GM19035 (cell line): ENCODE results near the gene RASIP1.
"Not testable (repeated sequence)": the region's sequence is repeated elsewhere in the genome, so short reads cannot be mapped to it uniquely, and the experiment has no call there.

Experiments used
- ATAC-seq: cut with Tn5 transposase; IDR thresholded peaks from one replicate; pipeline ENCODE4 v1.9.1; 2021; ENCODE audit not compliant: unreplicated experiment

The RASIP1 gene, protein sequence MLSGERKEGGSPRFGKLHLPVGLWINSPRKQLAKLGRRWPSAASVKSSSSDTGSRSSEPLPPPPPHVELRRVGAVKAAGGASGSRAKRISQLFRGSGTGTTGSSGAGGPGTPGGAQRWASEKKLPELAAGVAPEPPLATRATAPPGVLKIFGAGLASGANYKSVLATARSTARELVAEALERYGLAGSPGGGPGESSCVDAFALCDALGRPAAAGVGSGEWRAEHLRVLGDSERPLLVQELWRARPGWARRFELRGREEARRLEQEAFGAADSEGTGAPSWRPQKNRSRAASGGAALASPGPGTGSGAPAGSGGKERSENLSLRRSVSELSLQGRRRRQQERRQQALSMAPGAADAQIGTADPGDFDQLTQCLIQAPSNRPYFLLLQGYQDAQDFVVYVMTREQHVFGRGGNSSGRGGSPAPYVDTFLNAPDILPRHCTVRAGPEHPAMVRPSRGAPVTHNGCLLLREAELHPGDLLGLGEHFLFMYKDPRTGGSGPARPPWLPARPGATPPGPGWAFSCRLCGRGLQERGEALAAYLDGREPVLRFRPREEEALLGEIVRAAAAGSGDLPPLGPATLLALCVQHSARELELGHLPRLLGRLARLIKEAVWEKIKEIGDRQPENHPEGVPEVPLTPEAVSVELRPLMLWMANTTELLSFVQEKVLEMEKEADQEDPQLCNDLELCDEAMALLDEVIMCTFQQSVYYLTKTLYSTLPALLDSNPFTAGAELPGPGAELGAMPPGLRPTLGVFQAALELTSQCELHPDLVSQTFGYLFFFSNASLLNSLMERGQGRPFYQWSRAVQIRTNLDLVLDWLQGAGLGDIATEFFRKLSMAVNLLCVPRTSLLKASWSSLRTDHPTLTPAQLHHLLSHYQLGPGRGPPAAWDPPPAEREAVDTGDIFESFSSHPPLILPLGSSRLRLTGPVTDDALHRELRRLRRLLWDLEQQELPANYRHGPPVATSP

DNA sequence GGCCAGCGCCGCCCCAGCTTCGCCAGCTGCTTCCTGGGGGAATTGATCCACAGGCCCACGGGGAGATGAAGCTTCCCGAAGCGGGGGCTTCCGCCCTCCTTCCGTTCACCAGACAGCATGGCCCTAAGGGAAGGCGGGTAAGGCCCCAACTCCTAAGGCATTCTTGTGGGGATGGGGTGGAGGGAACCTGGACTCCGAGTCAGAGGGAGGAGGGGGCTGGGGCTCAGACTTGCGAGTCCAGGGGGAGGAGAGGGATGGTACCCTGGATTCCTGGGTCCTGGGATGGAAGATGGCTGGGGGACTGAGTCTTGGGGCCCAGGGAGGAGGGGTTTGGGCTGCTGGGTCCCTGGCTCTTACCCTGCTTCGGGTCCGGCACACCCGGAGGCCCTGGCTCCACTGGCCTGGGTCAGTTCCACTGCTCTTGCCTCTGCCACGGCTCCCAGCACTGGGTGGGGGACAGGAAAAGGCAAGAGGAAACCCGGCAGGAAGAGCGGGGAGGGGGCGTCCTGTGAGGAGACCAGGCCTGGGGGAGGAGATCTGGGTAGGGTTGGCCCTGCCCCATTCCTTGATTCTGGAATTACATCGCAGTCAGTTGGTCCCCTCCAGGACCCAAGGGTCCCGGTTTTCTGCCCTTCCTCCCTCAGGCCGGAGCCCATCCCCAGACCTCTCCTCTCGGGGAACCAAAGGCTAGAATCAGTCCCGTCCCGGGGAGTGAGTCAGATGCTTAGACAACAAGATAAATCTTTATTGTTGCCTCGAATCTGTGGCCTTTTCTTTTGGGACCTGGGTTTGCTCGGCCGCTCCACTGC is at the start of gene RASIP1:
TSS of gene RASIP1 (minus strand) at position 447 of the 809 bp plus-strand sequence. CDS start at position 119, 328 bp downstream.
- ATAC-seq: no peak

DNA sequence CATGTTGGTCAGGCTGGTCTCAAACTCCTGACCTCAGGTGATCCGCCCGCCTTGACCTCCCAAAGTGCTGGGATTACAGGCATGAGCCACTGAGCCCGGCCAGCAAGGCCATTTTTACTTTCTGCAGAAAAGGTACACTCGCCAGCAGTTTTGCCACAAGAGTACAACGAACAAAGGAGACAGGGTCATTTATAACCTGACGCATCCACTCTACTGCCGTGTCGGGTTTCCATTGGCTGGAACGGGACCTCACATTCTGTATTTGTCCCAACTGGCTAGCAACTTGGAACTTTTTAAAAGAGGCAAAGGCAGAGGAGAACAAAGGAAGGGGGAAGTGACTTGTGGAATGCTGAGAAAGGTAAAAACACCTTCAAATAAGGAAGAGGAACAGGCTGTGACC is 46.9 kb upstream of the RASIP1 start:
- ATAC-seq: not testable (repeated sequence)

DNA sequence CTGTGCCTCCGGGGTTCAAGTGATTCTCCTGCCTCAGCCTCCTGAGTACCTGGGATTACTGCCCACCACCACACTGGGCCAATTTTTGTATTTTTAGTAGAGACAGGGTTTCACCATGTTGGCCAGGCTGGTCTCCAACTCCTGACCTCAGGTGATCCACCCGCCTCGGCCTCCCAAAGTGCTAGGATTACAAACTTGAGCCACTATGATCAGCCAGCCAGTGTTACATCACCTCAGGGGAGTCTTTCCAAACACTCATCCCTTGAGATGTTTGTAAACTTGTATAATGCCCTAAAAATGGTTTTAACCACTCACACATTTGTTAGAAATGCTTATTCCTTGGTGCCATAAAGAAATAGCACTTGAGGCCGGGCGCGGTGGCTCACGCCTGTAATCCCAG is 46.0 kb upstream of the RASIP1 start:
- not testable (repeated sequence) for ATAC-seq

DNA sequence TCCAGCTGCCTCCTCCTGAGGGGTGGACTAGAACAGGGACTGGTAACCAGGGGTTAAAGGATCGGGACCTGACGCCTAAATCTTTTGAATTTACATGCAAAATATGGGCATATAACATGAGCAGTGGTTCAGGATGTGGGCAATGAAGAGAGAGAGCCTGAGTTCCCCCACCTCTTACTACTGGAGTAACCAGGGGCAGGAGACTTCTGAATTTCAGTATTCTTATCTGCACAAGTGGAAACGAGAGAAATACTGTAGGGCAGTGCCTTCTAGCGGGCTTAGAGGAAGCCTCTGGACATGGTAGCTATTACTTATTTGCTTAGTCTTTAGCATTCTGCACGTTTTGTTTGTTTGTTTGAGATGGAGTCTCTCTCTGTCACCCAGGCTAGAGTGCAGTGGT is 44.1 kb upstream of the RASIP1 start:
- ATAC-seq: no peak

DNA sequence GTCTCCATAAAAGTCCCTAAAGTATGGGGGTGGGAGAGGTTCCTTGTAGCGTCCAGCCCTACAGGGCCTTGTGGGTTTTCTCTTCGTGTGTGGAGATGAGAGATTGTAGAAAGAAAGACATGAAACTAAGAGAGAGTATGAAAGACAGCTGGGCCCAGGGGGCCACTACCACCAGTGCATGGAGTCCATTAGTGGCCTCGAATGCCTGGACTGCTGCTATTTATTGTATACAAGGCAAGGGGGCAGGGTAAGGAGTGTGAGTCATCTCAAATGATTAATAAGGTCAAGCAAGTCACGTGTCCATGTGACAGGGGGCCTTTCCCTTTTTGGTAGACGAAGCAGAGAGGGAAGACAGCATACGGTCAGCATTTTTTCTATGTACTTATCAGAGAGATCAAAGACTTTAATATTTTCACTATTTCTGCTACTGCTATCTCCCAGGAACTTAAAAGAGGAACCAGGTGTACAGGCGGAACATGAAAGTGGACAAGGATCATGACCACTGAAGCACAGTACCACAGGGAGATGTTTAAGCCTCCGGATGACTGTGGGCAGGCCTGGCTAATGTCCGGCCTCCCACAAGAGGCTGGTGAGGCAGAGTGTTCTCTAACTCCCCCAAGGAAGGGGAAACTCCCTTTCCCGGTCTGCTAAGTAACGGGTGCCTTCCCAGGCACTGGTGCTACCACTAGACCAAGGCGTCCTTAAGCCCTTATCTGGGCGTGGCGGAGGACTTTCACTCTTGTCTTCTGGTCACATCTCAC is 40.4 kb upstream of the RASIP1 start:
- ATAC-seq: no peak

DNA sequence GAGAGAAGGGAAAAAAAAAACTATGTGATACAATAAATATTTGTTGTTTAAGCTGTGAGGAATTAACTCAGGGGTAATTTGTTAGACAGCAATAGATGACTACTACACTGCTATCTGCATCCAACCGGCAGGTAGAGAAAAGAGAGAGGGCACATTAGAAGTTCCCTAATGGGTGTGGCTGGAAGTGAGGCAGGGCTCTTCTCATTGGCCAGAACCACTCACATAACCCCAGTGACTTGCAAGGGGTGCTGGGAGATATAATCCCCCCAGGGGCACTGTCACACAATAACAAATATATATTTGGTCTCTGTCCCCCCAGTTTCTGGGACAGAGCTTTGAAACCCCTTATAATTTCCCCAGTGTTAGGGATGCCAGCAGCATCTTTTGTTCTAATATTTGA is 39.2 kb upstream of the RASIP1 start:
- no peak for ATAC-seq

DNA sequence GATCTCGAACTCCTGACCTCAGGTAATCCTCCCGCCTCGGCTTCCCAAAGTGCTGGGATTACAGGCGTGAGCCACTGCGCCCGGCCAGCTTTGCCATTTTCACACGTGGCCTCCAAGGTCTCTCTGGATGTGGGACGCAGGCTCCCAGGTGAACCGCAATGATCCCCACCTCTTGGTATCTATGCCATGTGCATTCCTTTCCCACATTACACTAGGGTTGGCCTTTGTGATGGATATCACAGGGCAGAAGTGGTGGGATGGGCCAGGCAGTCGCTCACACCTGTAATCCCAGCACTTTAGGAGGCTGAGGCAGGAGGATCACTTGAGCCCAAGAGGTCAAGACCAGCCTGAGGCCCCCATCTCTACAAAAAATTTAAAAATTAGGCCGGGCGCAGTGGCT is 37.3 kb upstream of the RASIP1 start:
- no peak for ATAC-seq

DNA sequence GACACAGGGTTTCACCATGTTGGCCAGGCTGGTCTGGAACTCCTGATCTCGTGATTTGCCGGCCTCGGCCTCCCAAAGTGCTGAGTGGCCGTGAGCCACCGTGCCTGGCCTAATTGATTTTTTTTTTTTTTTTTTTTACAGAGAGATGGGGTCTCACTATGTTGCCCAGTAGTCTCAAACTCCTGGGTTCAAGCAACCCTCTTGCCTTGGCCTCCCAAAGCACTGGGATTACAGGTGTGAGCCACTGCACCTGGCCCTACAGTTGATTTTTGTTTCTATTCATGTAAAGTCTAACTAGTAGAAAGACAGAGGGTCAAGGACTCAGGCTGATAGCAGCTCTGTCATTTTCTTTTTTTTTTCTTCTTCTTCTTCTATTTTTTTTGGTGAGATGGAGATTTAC is 36.7 kb upstream of the RASIP1 start:
- no peak for ATAC-seq

DNA sequence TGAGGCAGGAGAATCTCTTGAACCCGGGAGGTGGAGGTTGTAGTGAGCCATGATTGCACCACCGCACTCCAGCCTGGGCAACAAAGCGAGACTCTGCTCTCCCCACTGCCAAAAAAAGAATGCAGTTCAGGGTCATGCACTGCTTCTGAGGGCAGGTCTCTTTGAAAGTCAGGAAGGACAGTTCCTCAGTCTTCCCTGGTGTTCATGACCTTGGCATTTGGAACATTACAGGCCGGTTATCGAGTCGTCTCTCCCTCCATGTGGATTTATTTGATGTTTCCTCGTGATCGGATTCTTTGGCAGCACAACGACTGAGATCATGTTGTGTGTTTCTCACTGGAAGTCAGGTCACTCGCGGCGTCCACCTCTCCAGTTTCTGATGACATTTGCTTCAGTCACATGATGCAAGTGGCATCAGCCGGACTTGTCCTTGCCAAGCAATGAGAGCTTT is 32.1 kb upstream of the RASIP1 start:
- ATAC-seq: no peak

DNA sequence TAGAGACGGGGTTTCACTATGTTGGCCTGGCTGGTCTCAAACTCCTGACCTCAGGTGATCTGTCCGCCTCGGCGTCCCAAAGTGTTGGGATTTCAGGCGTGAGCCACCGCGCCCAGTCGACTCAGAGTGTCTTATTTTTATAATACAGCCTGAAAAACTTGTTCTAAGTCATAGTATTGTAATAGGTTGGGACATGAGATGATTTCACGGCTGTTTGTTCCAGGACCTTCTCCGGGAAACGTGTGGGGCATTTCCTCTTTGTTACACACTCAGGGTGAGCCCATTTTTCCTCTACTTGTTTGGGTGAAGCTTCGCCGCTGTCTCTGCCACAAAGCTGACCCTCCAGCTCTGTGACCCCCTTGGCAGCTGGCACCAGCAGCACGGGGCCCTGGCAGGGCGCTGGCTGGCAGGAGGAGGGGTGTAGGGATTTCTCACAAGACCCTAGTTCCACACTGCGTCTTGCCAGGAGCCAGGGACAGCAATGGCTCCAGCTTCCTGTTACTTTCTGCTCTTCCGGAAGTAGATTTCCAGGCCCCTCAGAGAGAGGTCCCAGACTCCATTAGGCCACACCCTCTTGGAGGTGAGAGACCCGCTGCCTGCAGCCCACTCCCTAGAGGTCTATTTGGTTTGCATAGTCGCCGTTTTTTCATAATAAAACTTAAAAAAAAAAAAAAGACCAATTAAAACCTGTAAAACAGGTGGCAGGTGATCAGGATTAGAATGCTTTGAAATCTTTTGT is 30.5 kb upstream of the RASIP1 start:
- no peak for ATAC-seq

DNA sequence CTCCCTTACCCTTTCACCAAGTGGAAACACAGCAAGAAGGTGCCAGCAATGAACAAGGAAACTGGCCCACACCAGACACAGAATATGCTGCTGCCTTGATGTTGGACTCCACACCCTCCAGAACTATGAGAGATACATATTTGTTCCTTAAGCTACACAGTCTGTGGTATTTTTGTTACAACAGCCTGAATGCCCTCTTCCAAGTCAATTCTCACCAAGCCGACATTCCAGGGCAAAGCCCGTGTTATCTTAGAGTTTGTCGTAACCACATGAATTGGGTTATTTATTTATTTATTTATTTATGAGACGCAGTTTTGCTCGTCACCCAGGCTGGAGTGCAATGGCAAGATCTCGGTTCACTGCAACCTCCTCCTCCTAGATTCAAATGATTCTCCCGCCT is 29.9 kb upstream of the RASIP1 start:
- no peak for ATAC-seq

DNA sequence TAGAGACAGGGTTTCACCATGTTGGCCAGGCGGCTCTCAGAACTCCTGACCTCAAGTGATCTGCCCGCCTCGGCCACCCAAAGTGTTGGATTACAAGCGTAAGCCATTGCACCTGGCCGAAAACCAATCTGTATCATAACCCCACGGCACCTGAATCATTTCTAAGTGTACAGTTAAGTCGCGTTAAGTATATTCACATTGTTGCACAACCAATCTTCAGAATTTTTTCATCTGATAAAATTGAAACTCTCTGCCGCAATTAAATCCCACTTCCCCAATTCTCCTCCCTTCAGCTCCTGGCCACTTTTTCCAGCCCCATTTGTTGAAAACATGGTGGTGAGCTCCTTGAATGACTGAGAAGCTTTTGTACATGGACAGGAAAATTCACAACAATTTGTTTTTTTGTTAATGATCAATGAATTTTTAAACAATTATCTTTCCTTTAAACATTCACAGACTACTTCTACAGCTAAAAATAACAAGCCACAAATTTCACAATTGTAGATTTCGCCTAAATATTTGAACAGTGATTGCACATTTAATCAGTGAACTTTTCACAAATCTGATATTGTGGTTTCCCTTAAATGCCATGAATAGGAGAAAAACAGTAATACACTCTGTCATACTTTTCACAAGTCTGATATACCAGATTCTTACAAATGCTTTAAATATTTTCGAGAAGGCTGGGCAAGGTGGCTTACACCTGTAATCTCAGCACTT is 28.7 kb upstream of the RASIP1 start:
- ATAC-seq: no peak

DNA sequence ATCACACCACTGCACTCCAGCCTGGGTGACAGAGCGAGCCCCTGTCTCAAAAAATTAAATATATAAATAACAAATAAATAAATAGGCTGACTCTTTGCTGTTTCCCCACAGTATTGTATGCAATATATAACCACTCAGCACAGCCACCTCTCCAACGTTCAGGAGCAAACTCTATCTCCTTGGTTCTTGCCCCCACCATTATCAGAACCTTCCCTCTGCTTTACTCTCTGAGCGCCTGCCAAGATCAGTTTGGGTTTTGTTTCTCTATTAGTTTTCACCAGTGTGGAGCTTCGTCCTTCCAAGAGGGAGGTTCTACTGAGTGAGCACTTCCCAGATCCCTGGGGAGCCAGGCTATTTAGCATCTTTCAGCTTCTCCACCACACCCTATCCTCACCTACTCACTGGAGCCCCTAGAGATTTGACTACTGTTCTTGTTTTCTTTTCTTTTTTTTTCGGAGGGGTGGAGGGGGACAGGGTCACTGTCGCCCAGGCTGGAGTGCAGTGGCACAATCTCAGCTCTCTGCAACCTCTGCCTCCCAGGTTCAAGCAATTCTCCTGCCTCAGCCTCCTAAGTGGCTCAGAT is 27.9 kb upstream of the RASIP1 start:
- not testable (repeated sequence) for ATAC-seq

DNA sequence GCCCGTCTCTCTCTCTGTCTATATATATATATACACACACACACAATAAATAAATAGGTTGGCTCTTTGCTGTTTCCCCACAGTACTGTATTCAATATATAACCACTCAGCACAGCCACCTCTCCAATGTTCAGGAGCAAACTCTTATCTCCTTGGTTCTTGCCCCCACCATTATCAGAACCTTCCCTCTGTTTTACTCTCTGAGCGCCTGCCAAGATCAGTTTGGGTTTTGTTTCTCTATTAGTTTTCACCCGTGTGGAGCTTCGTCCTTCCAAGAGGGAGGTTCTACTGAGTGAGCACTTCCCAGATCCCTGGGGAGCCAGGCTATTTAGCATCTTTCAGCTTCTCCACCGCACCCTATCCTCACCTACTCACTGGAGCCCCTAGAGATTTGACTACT is 25.4 kb upstream of the RASIP1 start:
- ATAC-seq: not testable (repeated sequence)

DNA sequence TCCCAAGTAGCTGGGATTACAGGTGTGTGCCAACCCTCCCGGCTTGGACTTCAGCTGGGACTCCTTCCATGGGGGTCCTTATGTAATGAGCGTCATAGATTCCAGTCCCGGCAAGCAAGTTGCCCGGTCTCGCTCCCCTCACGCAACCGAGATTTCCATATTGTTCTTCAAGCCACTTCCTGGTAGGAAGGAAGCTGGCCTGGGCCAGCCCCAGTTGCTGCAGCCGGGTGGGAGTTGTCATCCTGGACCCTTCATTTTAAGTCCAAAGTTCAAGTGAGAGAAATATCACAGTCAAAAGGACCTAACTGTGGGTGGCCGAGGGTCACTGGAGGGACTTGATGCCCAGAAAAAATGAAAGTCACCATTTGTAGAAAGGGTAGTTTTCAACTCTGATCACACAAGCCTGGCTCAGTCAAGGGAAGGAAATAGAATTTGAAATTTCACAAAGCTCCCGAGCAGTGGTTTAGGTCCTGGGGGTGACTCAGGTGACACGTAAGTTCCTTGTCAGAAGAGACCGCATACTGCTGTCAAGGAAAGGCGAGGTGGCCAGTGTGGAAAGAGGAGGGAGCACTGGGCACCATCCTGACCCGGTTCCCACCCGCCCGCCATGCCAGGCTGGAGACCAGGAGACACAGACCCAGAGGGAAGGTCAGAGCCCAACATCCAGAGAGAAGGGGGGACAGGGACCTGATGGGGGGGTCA is 20.2 kb upstream of the RASIP1 start:
- ATAC-seq: no peak

DNA sequence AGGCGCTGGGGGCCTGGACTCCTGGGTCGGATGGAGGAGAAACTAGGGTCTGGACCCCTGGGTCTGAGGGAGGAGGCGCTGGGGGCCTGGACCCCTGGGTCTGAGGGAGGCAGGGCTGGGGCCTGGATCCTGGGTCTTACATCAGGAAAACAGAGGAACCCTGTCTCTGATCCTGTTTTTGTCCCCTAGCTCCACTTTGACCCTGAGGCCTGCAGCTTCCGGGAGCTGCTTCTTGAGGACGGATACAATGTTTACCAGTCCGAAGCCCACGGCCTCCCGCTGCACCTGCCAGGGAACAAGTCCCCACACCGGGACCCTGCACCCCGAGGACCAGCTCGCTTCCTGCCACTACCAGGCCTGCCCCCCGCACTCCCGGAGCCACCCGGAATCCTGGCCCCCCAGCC is 17.3 kb upstream of the RASIP1 start:
- ATAC-seq: no peak

DNA sequence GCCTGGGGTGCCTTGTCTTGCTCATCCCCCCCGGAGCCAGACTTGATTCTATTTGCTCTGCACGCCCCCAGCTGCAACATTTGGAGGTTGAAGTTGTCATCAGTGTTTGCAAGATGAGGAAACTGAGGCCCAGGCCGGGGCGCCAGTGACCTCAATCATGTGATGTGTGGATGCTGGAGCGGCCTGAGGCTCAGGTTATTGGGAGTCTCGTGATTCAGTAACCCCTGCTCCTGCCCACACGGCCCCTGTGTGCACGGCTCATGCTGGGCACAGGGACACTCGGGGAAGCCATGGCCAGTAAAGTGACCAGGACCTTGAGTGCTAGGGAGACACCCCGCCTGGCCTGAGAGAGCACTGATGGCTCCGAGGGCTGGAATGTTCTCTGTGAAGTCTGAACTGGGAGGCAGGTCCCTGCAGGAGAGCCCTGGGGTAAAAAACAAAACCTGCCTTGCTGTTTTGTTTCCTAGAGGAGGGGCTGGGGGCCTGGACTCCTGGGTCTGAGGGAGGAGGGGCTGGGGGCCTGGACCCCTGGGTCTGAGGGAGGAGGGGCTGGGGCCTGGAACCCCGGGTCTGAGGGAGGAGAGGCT is 16.8 kb upstream of the RASIP1 start:
- no peak for ATAC-seq

DNA sequence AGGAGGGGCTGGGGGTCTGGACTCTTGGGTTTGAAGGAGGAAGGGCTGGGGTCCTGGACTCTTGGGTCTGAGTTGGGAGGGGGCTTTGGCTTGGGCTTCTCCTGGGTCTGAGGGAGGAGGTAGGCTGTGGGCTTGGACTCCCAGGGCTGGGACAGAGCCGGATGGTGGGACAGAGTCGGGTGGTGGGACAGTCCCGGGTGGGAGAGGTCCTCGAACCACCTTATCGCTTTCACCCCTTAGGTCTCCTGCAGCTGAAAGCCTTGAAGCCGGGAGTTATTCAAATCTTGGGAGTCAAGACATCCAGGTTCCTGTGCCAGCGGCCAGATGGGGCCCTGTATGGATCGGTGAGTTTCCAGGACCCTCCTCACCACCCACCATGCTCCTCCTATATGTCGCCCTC is 16.3 kb upstream of the RASIP1 start:
- no peak for ATAC-seq
